Skeletal muscle satellite cell (primary cell): Measurements from ENCODE around the gene EXOC5. TPM values are rescaled to one million over a fixed set of nuclear protein-coding genes. Genes with fewer than 3 reads are reported as not detected.

Experiments used
- H3K27me3 ChIP-seq: 2 replicates; pipeline ENCODE4 v1.7.0; 2013; ENCODE audit warnings: low read length; ENCODE audit not compliant: control insufficient read depth, insufficient read depth
- H3K36me3 ChIP-seq: 2 replicates; pipeline ENCODE4 v1.7.0; 2013; ENCODE audit warnings: mild to moderate bottlenecking, control low read depth, low read length; ENCODE audit not compliant: insufficient read depth
- H3K4me1 ChIP-seq: 2 replicates; pipeline ENCODE4 v1.7.0; 2013; ENCODE audit warnings: low read length; ENCODE audit not compliant: control insufficient read depth, insufficient read depth
- H3K4me2 ChIP-seq: 2 replicates; pipeline ENCODE4 v1.7.0; 2013; ENCODE audit warnings: mild to moderate bottlenecking, low read length
- H3K4me3 ChIP-seq: 2 replicates; pipeline ENCODE4 v1.7.0; 2013; ENCODE audit warnings: low read length
- H3K9ac ChIP-seq: 2 replicates; pipeline ENCODE4 v1.7.0; 2013; ENCODE audit warnings: mild to moderate bottlenecking, low read depth, low read length, moderate library complexity
- H3K9me3 ChIP-seq: replicated peaks from 2 replicates; pipeline ENCODE4 v1.7.0; 2013; ENCODE audit warnings: mild to moderate bottlenecking, control low read depth, low read length
- total RNA-seq: library from RNA; depleted of rRNA; stranded (reverse); fragments of >200 nt; gene quantifications from 2 replicates; pipeline ENCODE4 v1.2.3, GENCODE V29; 2012; rRNA removed

EXOC5 gene, protein sequence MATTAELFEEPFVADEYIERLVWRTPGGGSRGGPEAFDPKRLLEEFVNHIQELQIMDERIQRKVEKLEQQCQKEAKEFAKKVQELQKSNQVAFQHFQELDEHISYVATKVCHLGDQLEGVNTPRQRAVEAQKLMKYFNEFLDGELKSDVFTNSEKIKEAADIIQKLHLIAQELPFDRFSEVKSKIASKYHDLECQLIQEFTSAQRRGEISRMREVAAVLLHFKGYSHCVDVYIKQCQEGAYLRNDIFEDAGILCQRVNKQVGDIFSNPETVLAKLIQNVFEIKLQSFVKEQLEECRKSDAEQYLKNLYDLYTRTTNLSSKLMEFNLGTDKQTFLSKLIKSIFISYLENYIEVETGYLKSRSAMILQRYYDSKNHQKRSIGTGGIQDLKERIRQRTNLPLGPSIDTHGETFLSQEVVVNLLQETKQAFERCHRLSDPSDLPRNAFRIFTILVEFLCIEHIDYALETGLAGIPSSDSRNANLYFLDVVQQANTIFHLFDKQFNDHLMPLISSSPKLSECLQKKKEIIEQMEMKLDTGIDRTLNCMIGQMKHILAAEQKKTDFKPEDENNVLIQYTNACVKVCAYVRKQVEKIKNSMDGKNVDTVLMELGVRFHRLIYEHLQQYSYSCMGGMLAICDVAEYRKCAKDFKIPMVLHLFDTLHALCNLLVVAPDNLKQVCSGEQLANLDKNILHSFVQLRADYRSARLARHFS
- 45.0 and 52.2 TPM in 2 replicates for total RNA-seq

DNA sequence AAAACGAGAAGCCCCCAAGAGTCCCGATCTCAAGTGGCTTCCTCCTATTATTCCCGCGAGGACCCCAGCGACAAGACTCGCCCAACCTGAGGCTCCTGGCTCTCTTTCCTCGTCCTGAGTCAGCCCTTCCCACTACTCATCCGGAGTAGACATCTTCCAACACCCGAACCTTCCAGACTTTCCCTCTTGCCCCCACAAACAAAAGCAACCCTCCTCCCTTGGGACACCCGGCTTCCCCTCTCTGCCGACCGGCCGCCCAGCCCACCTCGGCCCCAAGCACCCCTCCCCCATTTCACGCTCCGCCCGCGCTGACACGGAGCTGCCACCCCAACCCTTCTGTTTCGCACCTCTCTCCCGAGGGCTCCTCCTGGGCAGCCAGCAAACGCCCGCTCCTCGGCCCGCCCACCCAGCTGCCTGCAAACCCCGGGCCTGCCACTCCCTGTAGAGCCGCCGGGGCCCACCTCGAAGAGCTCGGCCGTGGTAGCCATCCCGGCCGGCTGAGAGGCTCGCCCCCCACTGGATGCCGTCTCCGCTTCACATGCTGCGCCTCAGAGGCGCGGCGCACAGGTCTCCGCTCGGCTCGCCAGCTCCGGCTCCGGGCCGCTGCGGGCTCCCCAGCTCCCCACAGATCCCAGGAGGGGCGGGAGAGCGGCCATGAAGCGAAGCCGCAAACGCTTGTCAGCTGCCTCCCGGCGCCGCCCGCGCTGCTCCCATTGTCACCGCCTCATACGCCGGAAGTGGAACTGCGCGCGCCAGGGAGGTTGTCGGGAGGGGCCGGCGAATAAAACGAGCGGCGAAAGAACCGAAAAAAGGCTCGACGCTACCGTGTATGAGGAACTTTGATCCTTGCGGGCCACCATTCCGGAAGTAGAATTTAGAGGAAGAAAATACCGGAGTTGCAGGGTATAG, at the start of gene EXOC5, which contains the start of gene AP5M1:
EXOC5 (minus strand) TSS at position 745 of the 909 bp plus-strand sequence; CDS start at position 488, 257 bp downstream.
AP5M1 (plus strand) TSS at position 811 of the 909 bp plus-strand sequence. CDS start 344 bp downstream, outside the sequence.
- peak within 1 kb of the TSS; percentile 96 for H3K4me3 ChIP-seq
- no peaks in the 10 kb centered on the region for H3K27me3 ChIP-seq
- peaks cover 17% of the 10 kb centered on the region for H3K4me1 ChIP-seq
- H3K9ac ChIP-seq: peak within 1 kb of the TSS; percentile 94
- H3K9me3 ChIP-seq: no peaks in the 10 kb centered on the region
- H3K4me2 ChIP-seq: peak within 1 kb of the TSS; percentile 86
- no peaks in the 10 kb centered on the region for H3K36me3 ChIP-seq

- Histone ChIP-seq H3K36me3 (no peaks in the 10 kb centered on the region), H3K4me3 (no peak overlapping the region), H3K4me2 (no peak overlapping the region), H3K4me1 (no peaks in the 10 kb centered on the region), H3K9me3 (no peaks in the 10 kb centered on the region), H3K9ac (no peak overlapping the region), H3K27me3 (peaks cover 34% of the 10 kb centered on the region)
Observed at GRCh38 chr14:57317248-57317833, 48.6 kb upstream of the EXOC5 start.

- Histone ChIP-seq H3K36me3 (no peaks in the 10 kb centered on the region), H3K9me3 (no peaks in the 10 kb centered on the region), H3K27me3 (peaks cover 18% of the 10 kb centered on the region), H3K9ac (no peak overlapping the region), H3K4me3 (no peak overlapping the region), H3K4me1 (no peaks in the 10 kb centered on the region), H3K4me2 (no peak overlapping the region)
Observed at GRCh38 chr14:57314396-57315089, 45.8 kb upstream of the EXOC5 start.

- peaks cover 13% of the 10 kb centered on the region for H3K27me3 ChIP-seq
- no peaks in the 10 kb centered on the region for H3K9me3 ChIP-seq
- no peak overlapping the region for H3K4me2 ChIP-seq
Observed at GRCh38 chr14:57302883-57303282, 34.2 kb upstream of the EXOC5 start.

DNA sequence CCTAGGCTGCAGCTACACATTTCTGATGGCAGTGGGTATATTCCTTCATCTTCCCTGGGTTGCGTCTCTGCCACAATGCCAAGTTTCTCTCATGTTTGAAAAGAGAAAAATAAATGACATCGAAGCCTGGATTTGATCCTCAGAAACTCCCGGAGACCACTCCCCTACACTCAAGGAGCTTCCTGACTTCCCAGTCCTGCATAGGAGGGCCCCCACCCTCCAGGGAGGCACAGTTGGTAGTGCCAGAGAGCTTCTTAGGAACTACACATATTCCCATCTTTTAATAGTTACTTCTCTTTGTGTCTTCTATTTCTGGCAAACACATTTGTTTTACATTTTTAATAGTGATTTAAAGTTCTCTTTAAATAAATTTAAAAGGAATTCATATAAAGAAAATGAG, 30.8 kb upstream of the EXOC5 start:
- H3K9me3 ChIP-seq: no peaks in the 10 kb centered on the region
- no peaks in the 10 kb centered on the region for H3K27me3 ChIP-seq
- no peaks in the 10 kb centered on the region for H3K4me1 ChIP-seq
- H3K4me3 ChIP-seq: no peak overlapping the region
- no peak overlapping the region for H3K9ac ChIP-seq
- no peaks in the 10 kb centered on the region for H3K36me3 ChIP-seq
- H3K4me2 ChIP-seq: no peak overlapping the region

More at GRCh38 chr14:57302883-57303282, 34.2 kb upstream of the EXOC5 start:
- no peak overlapping the region for H3K9ac ChIP-seq
- no peaks in the 10 kb centered on the region for H3K4me1 ChIP-seq
- no peaks in the 10 kb centered on the region for H3K36me3 ChIP-seq
- no peak overlapping the region for H3K4me3 ChIP-seq

- H3K27me3 ChIP-seq: no peaks in the 10 kb centered on the region
- no peak overlapping the region for H3K9ac ChIP-seq
- no peaks in the 10 kb centered on the region for H3K4me1 ChIP-seq
- no peaks in the 10 kb centered on the region for H3K36me3 ChIP-seq
- no peak overlapping the region for H3K4me2 ChIP-seq
- H3K9me3 ChIP-seq: no peaks in the 10 kb centered on the region
- no peak overlapping the region for H3K4me3 ChIP-seq
Observed at GRCh38 chr14:57297852-57298251, 29.1 kb upstream of the EXOC5 start.

GRCh38 chr14:57295239-57295638, 26.5 kb upstream of the EXOC5 start:
- no peaks in the 10 kb centered on the region for H3K9me3 ChIP-seq
- H3K4me2 ChIP-seq: no peak overlapping the region
- no peak overlapping the region for H3K9ac ChIP-seq
- H3K4me1 ChIP-seq: no peaks in the 10 kb centered on the region
- H3K4me3 ChIP-seq: no peak overlapping the region
- H3K36me3 ChIP-seq: peaks cover 7% of the 10 kb centered on the region
- no peaks in the 10 kb centered on the region for H3K27me3 ChIP-seq

DNA sequence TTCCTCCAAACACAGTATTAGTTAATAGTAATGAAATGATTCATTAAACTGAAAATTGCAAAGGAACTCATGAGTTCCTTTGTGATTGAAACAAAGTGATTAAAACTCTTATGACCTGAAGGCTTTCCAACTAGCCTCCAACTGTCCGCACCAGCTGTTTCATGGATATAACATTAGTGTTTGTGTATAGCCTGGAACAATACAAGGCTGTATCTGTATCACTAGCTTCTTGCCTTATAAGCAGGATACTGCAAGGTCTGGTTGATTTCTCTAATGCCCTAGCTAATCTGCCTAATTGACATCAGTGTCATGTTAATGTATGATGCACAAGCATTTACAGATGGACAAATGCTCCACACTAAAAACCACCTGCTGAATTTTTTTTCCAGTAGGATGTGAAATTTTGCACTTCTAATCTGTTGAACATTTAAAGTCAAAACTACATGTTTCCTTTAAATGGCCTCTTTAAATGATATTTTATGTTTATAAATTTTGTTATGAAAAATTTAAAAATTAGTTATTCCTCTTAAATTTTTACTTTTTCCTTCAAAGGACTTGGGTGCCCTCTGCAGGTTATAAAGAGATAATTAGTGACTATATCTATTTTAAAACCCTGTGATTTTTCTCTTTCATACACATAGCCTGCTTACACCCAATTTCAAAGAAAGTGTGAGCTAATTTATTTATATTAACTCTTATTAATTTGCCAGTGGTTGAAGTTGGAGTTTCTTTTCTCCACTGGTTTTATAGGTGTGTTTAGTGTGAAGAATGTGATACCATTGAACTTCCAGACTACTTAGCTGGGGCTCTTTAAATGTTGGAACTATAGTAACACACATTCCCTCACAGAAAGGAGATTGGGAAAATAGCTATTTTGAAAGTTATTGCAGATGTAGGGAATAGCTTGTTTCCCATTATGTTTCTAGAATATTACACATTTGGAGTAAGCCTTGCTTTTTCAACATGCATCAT, 25.4 kb upstream of the EXOC5 start:
- no peaks in the 10 kb centered on the region for H3K4me1 ChIP-seq
- H3K9me3 ChIP-seq: no peaks in the 10 kb centered on the region
- H3K4me3 ChIP-seq: no peak overlapping the region
- H3K9ac ChIP-seq: no peak overlapping the region
- no peaks in the 10 kb centered on the region for H3K27me3 ChIP-seq
- peaks cover 8% of the 10 kb centered on the region for H3K36me3 ChIP-seq
- no peak overlapping the region for H3K4me2 ChIP-seq

- Histone ChIP-seq H3K4me1 (no peaks in the 10 kb centered on the region), H3K4me2 (no peak overlapping the region), H3K4me3 (no peak overlapping the region), H3K36me3 (peaks cover 8% of the 10 kb centered on the region), H3K9me3 (no peaks in the 10 kb centered on the region), H3K9ac (no peak overlapping the region), H3K27me3 (no peaks in the 10 kb centered on the region)
Observed at GRCh38 chr14:57291692-57292647, 23.3 kb upstream of the EXOC5 start.
